CD4-positive, alpha-beta T cell treated with Interleukin-21 for 1 hour (primary cell): ENCODE measurements around the gene CLEC2B.

Source experiments
- DNase-seq: peaks from one replicate; pipeline ENCODE4 v3.0.0-alpha.2; 2020

CLEC2B gene

DNA sequence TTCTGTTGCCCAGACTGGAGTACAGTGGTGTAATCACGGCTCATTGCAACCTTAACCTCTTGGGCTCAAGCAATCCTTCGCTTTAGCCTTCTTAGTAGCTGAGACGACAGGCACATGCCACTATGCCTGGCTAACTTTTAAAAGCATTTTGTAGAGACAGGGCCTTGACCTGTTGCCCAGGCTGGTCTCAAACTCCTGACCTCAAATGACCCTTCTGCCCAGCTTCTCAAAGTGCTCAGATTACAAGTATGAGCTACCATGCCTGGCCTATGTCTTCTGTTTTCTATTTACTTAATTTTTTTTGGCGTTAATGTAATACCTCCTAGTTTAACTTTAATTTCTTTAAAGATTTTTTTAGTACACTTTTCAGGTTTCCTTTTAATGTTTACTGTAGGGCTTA, 62.4 kb downstream of the CLEC2B start:
- no peak for DNase-seq

- no peak for DNase-seq
These were observed 63.3 kb downstream of the CLEC2B start for GRCh38 chr12:9805883-9806282.
